Activated CD8-positive, alpha-beta memory T cell treated with anti-CD3 and anti-CD28 coated beads for 1 hour (primary cell): Measurements from ENCODE around the gene ZNF30.
"Not testable (repeated sequence)": the region's sequence is repeated elsewhere in the genome, so short reads cannot be mapped to it uniquely, and the experiment has no call there.

ENCODE experiments used
- DNase-seq, 2 donors: peaks; one replicate each; pipeline ENCODE4 v3.0.0-alpha.2; 2020; ENCODE audit warnings: low read depth in 1 of 2; ENCODE audit errors: extremely low read depth in 1 of 2

The ZNF30 gene

GRCh38 chr19:34985249-34986022, 58.7 kb downstream of the ZNF30 start:
- no peak for DNase-seq

DNA sequence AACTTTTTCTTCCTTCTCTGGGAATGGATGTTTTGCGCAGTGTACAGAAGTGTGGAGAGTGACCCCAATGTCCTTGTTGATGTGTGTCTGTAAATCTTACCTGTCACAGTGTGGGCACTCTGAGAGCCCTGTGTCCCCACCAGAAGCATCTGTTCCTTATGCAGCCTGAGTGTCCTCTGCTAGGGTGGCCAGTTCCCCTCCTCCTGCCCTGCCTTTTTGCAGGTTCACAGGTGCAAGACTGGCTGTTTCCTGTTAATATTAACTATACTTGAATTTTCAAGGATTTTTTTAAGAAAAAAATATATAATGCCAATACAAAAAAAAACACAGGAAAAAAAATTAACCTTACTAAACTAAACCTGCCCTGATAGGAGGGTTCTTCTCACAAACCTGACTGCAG, 61.4 kb downstream of the ZNF30 start:
- no peak for DNase-seq

GRCh38 chr19:34989298-34989697, 62.6 kb downstream of the ZNF30 start:
- DNase-seq, result no peak

DNA sequence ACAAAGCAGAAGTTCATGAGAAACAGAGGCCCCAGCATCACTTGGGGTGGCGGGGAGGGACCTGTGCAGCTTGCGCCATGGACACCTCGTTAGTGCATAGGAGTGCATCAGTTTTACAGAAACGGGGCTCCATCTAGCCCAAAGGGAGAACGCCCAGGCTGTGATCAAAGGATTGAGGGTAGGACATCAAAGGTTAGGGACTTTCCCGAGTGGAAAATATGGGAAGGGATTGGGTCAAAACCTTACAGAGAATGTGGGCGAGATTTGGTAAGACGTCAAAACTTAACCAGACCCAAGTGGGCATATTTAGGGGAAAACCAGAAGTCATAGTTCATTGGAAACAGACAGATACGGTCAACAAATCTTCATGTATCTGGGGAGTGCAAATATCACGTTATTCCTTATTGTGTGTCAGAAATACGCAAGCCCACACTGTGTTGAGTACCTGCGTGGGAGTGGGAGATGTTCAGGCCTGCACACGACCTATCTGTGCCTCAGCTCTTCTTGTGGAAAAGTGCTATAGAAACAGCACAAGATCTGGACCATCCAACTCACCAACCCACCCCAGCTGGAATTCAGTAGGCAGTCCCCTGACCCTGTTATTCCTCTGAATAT, 64.0 kb downstream of the ZNF30 start:
- DNase-seq, result no peak

DNA sequence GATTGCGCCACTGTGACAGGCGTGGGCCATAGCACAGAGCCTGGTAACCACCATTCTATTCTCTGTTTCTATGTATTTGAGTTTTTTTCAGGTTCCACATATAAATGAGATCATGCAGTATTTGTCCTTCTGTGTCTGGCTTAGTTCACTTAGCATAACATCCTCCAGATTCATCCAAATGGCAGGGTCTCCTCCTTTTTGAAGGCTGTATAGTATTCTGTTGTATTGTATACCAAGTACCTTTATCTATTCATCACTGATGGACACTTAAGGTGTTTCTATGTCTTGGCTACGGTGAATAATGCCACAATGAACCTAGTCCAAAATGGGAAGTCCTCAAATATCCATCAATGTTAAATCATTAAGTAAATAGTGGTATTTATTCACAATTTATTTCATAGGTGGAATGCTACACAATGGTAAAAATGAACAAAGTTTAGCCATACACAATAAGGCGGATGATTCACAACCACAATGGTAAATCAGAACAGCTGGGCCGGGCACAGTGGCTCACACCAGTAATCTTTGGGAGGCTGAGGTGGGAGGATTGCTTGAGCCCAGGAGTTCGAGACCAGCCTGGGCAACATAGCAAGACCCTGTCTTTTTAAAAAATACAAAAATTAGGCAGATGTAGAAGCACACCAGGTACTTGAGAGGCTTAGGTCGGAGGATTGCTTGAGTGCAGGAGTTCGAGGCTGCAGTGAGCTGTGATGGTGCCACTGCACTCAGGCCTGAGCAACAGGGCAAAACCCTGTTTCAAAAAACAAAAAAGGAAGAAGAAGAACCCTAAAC, 65.0 kb downstream of the ZNF30 start:
- no peak for DNase-seq

DNA sequence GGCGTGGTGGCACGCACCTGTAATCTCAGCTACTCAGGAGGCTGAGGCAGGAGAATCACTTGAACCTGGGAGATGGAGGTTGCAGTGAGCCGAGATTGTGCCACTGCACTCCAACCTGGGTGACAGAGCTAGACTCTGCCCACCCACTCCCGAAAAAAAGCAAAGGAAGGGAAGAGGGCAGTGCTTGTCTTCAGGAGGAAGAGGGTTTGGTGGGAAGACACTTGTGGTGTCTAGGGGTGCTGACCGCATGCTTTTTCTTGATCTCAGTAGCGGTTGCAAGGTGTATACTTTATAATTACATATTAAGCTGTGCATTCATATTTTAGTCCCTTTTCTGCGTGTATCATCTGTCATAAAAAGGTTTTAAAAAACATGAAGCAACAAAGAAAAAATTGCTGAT, 65.9 kb downstream of the ZNF30 start:
- DNase-seq, result not testable (repeated sequence)

DNA sequence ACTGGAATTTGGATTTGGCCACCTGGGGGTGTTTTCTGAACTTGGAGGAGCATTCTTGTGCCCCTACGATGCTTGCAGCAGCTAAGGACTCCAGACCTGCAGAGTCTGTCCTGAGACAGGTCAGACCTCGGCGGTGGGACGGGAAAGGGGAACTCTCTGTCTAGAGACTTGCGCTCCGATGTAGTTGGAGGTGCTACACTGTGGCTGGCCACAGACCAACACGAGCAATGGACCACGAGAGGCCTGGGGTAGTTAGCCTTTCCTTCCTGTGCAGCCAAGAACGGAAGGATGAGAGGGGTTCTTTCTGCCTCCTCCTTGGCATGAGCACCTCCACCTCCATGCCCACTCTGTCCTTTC, 67.6 kb downstream of the ZNF30 start:
- DNase-seq, result no peak
